NCI-H1092 treated with DMSO at 0.1 percent for 48 hours (cell line): ENCODE results near the gene OR2AG1.
"Not testable (repeated sequence)": the region's sequence is repeated elsewhere in the genome, so short reads cannot be mapped to it uniquely, and the experiment has no call there.

Source experiments
- DNase-seq: peaks from one replicate; lab custom pipeline; 2025; lab: John Stamatoyannopoulos, UW

Gene OR2AG1

DNA sequence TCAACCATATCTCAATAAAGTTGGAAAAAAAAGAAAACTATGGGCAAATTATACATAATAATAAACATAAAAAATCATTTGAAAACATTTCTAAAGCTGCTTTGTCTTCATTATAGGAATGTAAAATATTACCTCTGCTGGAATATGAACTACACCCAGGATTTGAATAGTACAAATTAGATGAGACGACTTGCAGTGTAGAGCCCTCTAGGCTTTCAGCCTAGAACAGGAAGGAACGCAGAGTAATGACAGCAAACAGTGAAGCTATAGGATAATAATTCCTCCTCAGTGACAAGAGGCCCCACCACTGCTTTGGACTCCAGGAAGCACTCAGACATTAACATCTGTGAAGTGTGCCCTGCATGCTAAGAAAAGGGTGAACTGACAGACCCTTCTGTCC lies 7.7 kb downstream of the OR2AG1 start:
- DNase-seq = no peak

DNA sequence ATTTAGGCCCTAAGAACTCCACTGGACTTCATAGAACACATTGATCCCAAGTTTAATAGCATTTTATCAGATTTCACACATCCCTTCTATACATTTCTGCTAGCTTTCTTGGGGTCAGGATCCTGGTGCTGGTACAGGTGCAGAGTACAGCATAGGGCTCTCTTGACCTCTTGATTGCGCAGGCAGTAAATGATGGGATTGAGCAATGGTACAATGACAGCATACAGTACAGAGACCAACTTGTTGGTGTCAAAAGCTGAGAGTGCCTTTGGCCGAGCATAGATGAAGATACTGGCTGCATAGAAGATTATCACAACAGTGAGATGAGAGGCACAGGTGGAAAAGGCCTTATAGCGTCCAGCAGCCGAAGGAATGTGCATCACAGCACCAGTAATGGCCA lies 11.8 kb downstream of the OR2AG1 start:
- DNase-seq = no peak

DNA sequence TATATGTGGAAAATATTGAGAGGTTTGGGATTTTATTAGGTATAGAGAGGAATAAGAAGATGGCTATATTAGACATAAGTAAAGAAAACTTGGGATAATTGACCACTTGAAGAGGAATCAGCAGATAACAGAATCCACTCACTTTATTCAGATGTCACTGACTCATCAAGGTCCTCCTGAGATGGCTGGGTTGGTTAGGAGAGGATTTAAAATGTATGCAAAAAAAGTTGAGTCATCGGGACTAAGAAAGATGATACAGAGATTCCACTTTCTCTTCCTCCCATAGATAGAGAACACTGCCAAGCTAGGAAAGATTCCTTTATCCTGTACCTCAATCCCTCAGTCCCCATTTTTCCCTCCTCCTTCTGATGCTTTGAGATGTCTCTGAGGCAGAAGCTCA lies 16.6 kb downstream of the OR2AG1 start, which contains the start of gene OR6A2:
Gene OR6A2 (minus strand): TSS at position 288 of the 400 bp plus-strand sequence. CDS start 3,981 bp downstream, outside the sequence.
- DNase-seq = no peak

DNA sequence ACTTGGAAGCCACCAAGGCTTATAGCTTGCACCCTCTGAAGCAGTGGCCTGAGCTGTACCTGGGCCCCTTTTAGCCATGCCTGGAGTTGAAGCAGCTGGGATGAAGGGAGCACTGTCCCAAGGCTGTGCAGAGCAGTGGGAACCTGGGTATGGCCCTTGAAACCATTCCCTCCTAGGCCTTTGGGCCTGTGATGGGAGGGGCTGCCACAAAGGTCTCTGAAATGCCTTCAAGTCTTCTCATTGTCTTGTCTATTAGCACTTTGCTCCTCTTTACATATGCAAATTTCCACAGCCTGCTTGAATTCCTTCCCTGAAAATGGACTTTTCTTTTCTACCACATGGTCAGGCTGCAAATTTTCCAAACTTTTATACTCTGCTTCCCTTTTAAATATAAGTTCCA lies 18.3 kb downstream of the OR2AG1 start:
- DNase-seq = not testable (repeated sequence)

DNA sequence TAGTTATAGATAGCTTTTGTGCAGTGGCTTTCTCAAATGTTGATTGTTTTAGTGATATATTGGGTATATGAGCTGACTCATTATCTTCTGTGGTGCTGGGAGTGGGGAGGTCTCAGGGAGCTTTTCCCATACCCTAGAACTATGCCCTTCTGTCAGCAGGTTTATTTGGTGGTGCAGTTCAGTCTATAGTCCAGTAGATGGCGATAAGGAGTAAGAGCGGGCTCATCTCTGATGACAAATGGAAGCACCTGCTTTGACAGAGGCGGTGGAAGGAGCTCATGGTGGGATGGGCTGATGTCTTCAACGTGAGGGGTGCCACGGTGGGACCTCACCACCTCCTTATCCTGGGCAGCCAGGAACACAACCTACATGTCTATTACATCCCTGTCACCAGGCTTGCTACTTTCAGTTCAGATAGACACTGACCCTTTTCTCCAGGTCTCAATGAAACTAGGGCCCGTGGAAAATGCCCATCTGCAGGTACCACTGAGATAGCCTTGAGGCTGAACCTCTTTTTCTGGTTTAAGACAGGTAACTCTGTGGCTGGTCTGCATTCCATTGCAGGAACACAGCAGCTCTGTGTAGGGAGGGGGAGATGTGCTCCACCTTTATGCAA lies 29.7 kb downstream of the OR2AG1 start:
- DNase-seq = peak; percentile 15

DNA sequence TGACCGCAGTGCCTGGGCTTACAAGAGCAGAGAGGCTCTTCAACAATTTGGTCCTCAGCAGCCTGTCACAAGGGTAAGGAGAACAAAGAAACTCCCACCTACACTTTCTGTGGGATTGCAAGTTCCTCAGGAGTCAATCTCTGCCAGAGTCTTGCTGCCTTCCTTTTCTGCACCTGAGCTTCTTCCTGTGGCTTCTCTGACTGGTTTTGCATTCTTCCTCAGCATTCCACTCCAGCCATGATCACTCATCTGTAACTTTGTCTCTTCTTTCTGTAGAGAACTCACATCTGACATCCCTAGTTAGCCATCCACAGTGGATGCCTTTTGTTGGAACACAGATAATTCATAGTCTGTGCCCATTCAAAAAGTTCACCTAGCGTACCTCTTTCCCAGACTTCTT lies 30.8 kb downstream of the OR2AG1 start:
- DNase-seq = no peak

DNA sequence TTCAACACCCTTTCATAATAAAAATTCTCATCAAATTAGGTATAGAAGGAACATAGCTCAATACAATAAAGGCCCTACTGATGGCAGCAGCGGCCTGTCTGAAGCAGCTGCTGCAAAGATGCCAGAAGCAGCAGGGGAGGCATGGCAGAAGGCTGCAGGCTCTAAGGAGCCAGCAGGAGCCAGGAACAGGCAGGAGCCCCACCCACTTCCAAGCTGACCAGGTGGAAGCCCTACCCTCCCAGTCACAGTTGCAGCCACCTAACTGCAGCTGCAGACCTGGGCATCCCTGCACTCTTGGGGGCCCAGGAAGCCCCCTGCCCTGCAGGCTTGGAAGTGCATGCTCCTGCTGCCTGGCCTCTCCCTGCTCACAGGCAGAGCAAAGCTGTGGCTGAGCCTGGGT lies 34.9 kb downstream of the OR2AG1 start:
- DNase-seq = no peak

DNA sequence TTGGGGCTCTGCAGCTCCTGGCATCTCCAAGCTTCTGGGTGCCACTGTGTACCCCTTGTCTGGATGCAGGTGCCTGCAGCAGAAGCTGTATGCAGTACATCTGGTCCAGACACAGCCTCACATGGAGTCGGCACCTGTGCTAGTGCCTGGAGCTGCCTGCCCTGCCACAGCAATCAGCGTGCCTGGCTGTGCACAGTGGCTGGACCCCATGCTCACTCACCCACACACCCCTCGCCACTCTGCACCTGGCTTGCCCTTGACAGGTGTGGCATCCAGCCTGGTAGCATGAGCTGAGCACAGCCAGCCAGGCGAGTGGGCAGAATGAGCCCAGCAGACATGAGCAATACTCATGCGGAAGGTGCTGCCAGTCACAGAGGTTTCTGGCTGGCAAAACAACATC lies 36.1 kb downstream of the OR2AG1 start:
- no peak for DNase-seq

DNA sequence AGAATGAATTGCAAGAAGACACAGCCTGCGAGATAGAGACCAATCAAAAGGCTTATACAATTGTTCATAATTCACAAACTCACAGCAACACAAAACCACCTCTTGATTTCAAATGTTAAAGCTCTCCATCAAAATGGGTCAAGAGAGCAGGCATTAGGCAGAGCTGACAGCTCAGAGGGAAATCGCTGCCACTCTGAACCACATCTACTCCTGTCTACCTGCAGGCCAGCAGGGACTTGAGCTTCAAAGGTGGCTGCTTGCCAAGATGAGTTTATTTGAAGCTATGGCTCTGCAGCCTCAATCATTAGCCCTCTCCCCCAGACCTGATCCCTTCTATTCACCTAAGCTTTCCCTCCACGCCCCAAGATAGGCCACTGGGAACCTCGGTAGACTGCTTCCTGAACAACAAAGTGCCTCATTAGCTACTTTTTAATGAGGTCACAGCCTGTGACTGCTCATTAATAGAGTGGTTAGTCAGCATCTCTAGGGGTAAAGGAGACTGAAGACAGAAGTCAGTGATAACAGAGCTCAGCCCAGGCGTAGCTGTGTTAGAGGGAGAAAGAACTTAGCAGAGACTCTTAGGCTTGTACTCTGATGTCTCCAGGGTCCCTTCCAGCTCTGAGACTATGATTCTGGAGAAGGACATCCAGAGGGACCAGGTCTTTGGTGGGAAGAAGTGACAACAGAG lies 41.5 kb downstream of the OR2AG1 start:
- no peak for DNase-seq

DNA sequence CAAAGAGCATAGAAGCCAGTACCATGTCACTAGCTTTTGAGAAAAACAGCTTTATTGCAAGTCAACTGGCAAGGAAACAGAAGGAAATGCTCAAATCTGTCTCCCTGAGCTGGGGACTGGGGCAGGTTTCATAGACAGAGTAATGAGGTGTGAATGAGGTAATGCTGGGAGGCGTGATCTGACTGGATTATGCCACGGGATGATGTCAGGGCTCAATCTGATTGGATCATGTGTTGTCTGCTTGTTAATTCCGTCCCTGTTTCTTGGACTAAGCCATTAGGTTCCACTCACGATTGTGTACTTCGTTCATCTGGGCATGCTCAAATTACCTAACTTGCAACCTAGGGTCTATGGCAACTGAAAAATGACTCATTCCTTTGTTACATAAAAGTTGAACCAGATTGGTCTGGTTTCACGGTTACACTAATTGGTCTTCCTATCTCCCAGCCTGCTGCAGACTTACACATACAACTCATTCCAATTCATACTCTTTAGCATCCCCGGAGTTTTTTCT lies 42.5 kb downstream of the OR2AG1 start:
- no peak for DNase-seq

DNA sequence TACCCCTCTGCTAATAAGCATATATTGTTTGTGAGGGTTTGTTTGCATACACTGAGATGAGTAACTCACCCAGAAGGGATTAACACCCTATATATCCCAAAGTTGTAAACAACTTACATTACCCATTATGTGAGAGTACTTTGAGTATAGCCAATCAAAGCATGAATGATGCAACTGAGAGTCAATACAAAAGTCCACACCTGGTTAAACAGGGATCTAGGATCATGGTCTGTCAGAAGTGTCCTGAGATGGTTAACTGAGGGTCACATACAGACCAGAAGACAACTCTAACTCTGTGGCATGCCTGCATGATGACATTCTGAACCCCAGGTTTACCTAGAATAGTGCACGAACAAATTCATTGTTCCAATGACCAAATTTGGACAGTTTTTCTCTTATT lies 45.3 kb downstream of the OR2AG1 start:
- DNase-seq = no peak

DNA sequence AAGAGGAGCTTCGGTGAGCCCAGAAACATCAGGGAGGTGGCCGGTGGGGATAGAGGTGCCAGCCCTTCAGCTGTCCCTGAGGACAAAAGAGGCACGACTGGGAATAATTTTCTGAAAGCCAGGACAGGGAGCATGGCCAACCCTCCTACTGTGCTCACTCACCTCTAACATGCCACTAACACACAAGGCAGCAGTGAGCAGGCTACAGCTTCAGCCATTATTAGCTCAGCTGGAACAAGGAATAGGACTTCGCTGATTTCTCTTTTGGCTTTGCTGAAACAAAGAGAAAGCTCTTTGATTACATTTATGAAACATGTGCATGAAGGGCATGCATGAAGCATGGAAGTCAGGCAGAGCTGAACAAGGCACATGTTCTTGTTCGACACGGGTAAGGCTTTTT lies 50.5 kb downstream of the OR2AG1 start:
- no peak for DNase-seq

DNA sequence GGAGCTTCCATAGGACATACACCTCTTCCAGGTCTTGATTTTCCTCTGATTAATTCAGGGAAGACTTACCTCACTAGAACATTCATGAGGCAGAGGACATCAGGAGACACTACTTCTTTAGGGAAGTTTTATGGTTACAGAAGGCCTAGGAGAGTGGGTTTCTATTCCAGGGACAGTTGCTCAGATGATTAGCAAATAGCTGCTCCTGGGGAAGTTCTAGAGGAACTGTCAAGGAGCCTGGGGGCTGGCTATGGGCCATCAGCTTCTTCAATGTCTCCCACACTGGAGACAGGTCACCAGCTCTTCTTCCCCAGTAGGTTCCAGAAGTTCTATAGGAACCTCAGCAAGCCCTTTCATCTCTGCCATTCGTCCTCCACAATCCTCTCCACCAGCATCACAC lies 51.2 kb downstream of the OR2AG1 start:
- DNase-seq = no peak
